ENCODE data around the gene ATP10A. TPM values are rescaled to one million over a fixed set of nuclear protein-coding genes. Genes with fewer than 3 reads are reported as not detected.

Gene ATP10A
- total RNA-seq, 1 experiment from 2014 or later = 3.0 TPM

GRCh38 chr15:25829073-25829472 lies 34.1 kb downstream of the ATP10A start:
- no peak for DNase-seq
- Mint-ChIP-seq H3K27me3 (ENCODE audit: unreplicated experiment) (no peaks in the 10 kb centered on the region), H3K4me1 (ENCODE audit: low read depth, unreplicated experiment) (no peaks in the 10 kb centered on the region), H3K36me3 (ENCODE audit: insufficient read depth, unreplicated experiment) (no peaks in the 10 kb centered on the region), H3K4me3 (ENCODE audit: low read depth, unreplicated experiment) (no peak overlapping the region), H3K9me3 (ENCODE audit: low read depth, unreplicated experiment) (peaks cover 2% of the 10 kb centered on the region), H3K27ac (ENCODE audit: unreplicated experiment) (no peak overlapping the region)
- intact Hi-C loops (cut with micrococcal nuclease; ENCODE audit: unreplicated experiment) = no loop called here
- TF ChIP-seq, protein P1, sequence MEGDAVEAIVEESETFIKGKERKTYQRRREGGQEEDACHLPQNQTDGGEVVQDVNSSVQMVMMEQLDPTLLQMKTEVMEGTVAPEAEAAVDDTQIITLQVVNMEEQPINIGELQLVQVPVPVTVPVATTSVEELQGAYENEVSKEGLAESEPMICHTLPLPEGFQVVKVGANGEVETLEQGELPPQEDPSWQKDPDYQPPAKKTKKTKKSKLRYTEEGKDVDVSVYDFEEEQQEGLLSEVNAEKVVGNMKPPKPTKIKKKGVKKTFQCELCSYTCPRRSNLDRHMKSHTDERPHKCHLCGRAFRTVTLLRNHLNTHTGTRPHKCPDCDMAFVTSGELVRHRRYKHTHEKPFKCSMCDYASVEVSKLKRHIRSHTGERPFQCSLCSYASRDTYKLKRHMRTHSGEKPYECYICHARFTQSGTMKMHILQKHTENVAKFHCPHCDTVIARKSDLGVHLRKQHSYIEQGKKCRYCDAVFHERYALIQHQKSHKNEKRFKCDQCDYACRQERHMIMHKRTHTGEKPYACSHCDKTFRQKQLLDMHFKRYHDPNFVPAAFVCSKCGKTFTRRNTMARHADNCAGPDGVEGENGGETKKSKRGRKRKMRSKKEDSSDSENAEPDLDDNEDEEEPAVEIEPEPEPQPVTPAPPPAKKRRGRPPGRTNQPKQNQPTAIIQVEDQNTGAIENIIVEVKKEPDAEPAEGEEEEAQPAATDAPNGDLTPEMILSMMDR (IDR thresholded peaks at IDR 0.05; ENCODE audit: unreplicated experiment) = no peak
- no TSS peak for BruUV-seq (replicated peaks)
- CTCF ChIA-PET = no interaction called here

DNA sequence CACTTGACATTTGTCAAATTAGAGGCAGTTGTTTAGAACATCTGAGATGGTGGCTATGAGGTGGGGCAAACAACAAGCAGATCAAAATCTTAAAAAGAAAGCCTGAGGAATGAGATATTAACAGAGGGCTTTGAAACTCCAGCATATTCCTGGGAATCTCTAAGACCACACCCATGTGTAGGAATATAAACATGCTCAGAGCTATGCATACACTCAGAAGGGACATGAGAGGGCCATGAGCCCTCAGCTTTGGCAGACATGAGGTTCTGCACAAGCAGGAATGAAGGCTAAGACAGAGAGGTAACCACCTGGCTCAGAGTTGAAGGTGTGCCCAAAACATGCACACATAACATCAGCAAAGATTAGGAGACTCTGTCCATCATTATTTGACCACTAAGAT lies 37.9 kb downstream of the ATP10A start:
- no peak overlapping the region for H3K4me3 Mint-ChIP-seq (ENCODE audit: low read depth, unreplicated experiment)
- no peaks in the 10 kb centered on the region for H3K27me3 Mint-ChIP-seq (ENCODE audit: unreplicated experiment)
- H3K9me3 Mint-ChIP-seq (ENCODE audit: low read depth, unreplicated experiment) = peaks cover 2% of the 10 kb centered on the region
- CTCF ChIA-PET = no interaction called here
- intact Hi-C loops (cut with micrococcal nuclease; ENCODE audit: unreplicated experiment) = no loop called here
- no peak for DNase-seq
- BruUV-seq (replicated peaks) = no TSS peak
- H3K36me3 Mint-ChIP-seq (ENCODE audit: insufficient read depth, unreplicated experiment) = no peaks in the 10 kb centered on the region
- no peaks in the 10 kb centered on the region for H3K4me1 Mint-ChIP-seq (ENCODE audit: low read depth, unreplicated experiment)
- TF ChIP-seq, protein P1 (IDR thresholded peaks at IDR 0.05; ENCODE audit: unreplicated experiment) = no peak
- H3K27ac Mint-ChIP-seq (ENCODE audit: unreplicated experiment) = no peak overlapping the region

- no peak for DNase-seq
- no peak overlapping the region for H3K4me3 Mint-ChIP-seq (ENCODE audit: low read depth, unreplicated experiment)
- no peak overlapping the region for H3K27ac Mint-ChIP-seq (ENCODE audit: unreplicated experiment)
- H3K9me3 Mint-ChIP-seq (ENCODE audit: low read depth, unreplicated experiment) = peaks cover 2% of the 10 kb centered on the region
- no peaks in the 10 kb centered on the region for H3K27me3 Mint-ChIP-seq (ENCODE audit: unreplicated experiment)
- CTCF ChIA-PET = no interaction called here
- H3K4me1 Mint-ChIP-seq (ENCODE audit: low read depth, unreplicated experiment) = no peaks in the 10 kb centered on the region
- H3K36me3 Mint-ChIP-seq (ENCODE audit: insufficient read depth, unreplicated experiment) = no peaks in the 10 kb centered on the region
- intact Hi-C loops (cut with micrococcal nuclease; ENCODE audit: unreplicated experiment) = no loop called here
- TF ChIP-seq, protein P1 (IDR thresholded peaks at IDR 0.05; ENCODE audit: unreplicated experiment) = no peak
- BruUV-seq (replicated peaks) = no TSS peak
Observed at GRCh38 chr15:25824618-25825017, 38.5 kb downstream of the ATP10A start.

DNA sequence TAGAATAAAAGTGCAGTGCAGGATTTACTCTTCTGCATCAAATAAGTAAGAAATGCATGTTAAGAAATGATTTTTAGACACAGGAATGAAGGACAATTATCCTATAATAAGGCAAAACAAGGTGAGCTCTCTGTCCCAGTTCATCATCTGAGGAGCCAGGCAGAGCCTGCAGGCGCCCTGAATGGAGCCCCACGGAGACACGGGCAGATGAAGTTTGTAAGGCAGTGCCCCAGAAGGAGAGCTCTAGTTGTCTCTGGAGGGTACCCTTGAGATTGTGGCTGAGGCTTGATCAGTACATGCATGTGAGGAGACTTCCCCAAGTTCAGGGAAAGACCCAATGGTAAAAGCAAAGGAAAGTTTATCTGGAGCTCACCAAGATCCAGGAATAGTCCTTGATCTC lies 50.3 kb downstream of the ATP10A start:
- TF ChIP-seq, protein P1 (IDR thresholded peaks at IDR 0.05; ENCODE audit: unreplicated experiment) = no peak
- H3K4me1 Mint-ChIP-seq (ENCODE audit: low read depth, unreplicated experiment) = peaks cover 8% of the 10 kb centered on the region
- H3K36me3 Mint-ChIP-seq (ENCODE audit: insufficient read depth, unreplicated experiment) = no peaks in the 10 kb centered on the region
- H3K9me3 Mint-ChIP-seq (ENCODE audit: low read depth, unreplicated experiment) = no peaks in the 10 kb centered on the region
- no peaks in the 10 kb centered on the region for H3K27me3 Mint-ChIP-seq (ENCODE audit: unreplicated experiment)
- intact Hi-C loops (cut with micrococcal nuclease; ENCODE audit: unreplicated experiment) = no loop called here
- H3K27ac Mint-ChIP-seq (ENCODE audit: unreplicated experiment) = no peak overlapping the region
- H3K4me3 Mint-ChIP-seq (ENCODE audit: low read depth, unreplicated experiment) = no peak overlapping the region
- no peak for DNase-seq
- BruUV-seq (replicated peaks) = no TSS peak
- CTCF ChIA-PET = no interaction called here

DNA sequence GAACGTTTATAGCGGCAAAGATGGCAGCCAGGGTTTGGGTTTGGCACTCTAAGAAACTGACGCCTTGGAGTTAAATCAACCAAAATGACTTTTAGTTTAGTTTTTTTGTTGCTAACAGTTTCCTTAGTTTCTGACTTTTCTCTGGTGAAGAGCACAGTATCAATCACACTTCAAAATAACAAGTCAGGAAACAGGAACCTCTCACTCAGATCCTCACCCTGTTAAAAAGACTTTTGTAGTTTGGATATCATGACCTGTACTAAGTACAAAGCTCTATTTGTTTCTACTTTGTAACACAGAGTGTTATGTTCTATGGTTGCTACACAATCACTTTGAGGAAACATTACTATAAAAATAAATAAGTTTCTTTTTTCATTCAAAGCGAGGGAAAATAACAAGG lies 51.1 kb downstream of the ATP10A start:
- intact Hi-C loops (cut with micrococcal nuclease; ENCODE audit: unreplicated experiment) = no loop called here

More for the DNA sequence above, 51.1 kb downstream of the ATP10A start:
- CTCF ChIA-PET = no interaction called here
- TF ChIP-seq, protein P1 (IDR thresholded peaks at IDR 0.05; ENCODE audit: unreplicated experiment) = no peak
- BruUV-seq (replicated peaks) = no TSS peak
- Mint-ChIP-seq H3K4me3 (ENCODE audit: low read depth, unreplicated experiment) (no peak overlapping the region), H3K27ac (ENCODE audit: unreplicated experiment) (no peak overlapping the region), H3K27me3 (ENCODE audit: unreplicated experiment) (no peaks in the 10 kb centered on the region), H3K36me3 (ENCODE audit: insufficient read depth, unreplicated experiment) (no peaks in the 10 kb centered on the region), H3K4me1 (ENCODE audit: low read depth, unreplicated experiment) (peaks cover 8% of the 10 kb centered on the region), H3K9me3 (ENCODE audit: low read depth, unreplicated experiment) (no peaks in the 10 kb centered on the region)
- DNase-seq = no peak

All from Calu3 (cell line).